NCI-H69 (cell line): Measurements from ENCODE around the gene CHRD.
A peak's percentile ranks its signal among the peaks of the same experiment; 100 is the strongest.

Experiments used
- DNase-seq: peaks from one replicate; lab custom pipeline; 2025; lab: John Stamatoyannopoulos, UW

The CHRD gene

GRCh38 chr3:184346480-184347190, 33.2 kb upstream of the CHRD start:
- no peak for DNase-seq

GRCh38 chr3:184347321-184348056, 32.4 kb upstream of the CHRD start:
- no peak for DNase-seq

- DNase-seq: no peak
These were observed 31.8 kb upstream of the CHRD start for GRCh38 chr3:184348057-184348382.

- no peak for DNase-seq
These were observed 30.0 kb upstream of the CHRD start for GRCh38 chr3:184349563-184350470.

GRCh38 chr3:184350618-184351017, 29.2 kb upstream of the CHRD start:
- DNase-seq: no peak

GRCh38 chr3:184351511-184352148, 28.2 kb upstream of the CHRD start:
- DNase-seq: no peak

- no peak for DNase-seq
These were observed 27.6 kb upstream of the CHRD start for GRCh38 chr3:184352149-184352785.

- DNase-seq: no peak
These were observed 26.8 kb upstream of the CHRD start for GRCh38 chr3:184352897-184353545.

- DNase-seq: no peak
These were observed 26.3 kb upstream of the CHRD start for GRCh38 chr3:184353546-184353941.

GRCh38 chr3:184354121-184354728, 25.6 kb upstream of the CHRD start:
- peak; percentile 51 for DNase-seq

- DNase-seq: no peak
These were observed 25.1 kb upstream of the CHRD start for GRCh38 chr3:184354754-184355153.

- DNase-seq: no peak
These were observed 24.4 kb upstream of the CHRD start for GRCh38 chr3:184355261-184356040.

- DNase-seq: no peak
These were observed 22.4 kb upstream of the CHRD start for GRCh38 chr3:184357248-184358123.

- DNase-seq: no peak
These were observed 21.6 kb upstream of the CHRD start for GRCh38 chr3:184358124-184358767.

GRCh38 chr3:184358921-184359350, 20.9 kb upstream of the CHRD start:
- no peak for DNase-seq

- no peak for DNase-seq
These were observed 20.2 kb upstream of the CHRD start for GRCh38 chr3:184359610-184360009.

GRCh38 chr3:184360070-184360928, 19.6 kb upstream of the CHRD start:
- DNase-seq: no peak
